PC-9 (cell line): Measurements from ENCODE around the gene SRGAP1. TPM values are rescaled to one million over a fixed set of nuclear protein-coding genes. Genes with fewer than 3 reads are reported as not detected.

ENCODE experiments used
- BruUV-seq: library from RNA; stranded (reverse); fragments of 400-500 nt; replicated peaks from 2 replicates; lab custom pipeline; 2021; lab: Mats Ljungman, UMichigan
- CTCF ChIA-PET: fragments of 300-600 bp; sonication (Branson Sonifier 250); formaldehyde crosslinking; loops from one replicate; lab custom pipeline; 2022; ENCODE audit warnings: antibody characterized with exemption; lab: Charles Lee
- POLR2A ChIA-PET: fragments of 300-600 bp; sonication (Branson Sonifier 250); formaldehyde crosslinking; loops from one replicate; lab custom pipeline; 2022; ENCODE audit warnings: antibody characterized with exemption; ENCODE audit not compliant: unreplicated experiment; lab: Charles Lee
- DNase-seq, 2 experiments: peaks; one replicate each; pipeline versions ENCODE4 v3.0.0 to v3.0.0-alpha.2; 2015 to 2022; ENCODE audit warnings: mixed read lengths in 1 of 2
- H2AFZ ChIP-seq: fragments of 200-600 bp; sonication (generic); 2 replicates; pipeline ENCODE4 v1.8.1; 2017; ENCODE audit warnings: antibody characterized with exemption
- H3F3A ChIP-seq: fragments of 200-600 bp; sonication (generic); 2 replicates; pipeline ENCODE4 v1.8.1; 2017; ENCODE audit warnings: antibody characterized with exemption, mild to moderate bottlenecking, low read depth; ENCODE audit not compliant: insufficient read depth
- H3K27ac ChIP-seq: fragments of 200-600 bp; sonication (generic); 2 replicates; pipeline ENCODE4 v1.6.1; 2016; ENCODE audit warnings: mixed run types
- H3K27me3 ChIP-seq: fragments of 200-600 bp; sonication (generic); 2 replicates; pipeline ENCODE4 v1.6.1; 2016; ENCODE audit warnings: low read depth, mixed run types; ENCODE audit not compliant: insufficient read depth
- H3K36me3 ChIP-seq: fragments of 200-600 bp; sonication (generic); 2 replicates; pipeline ENCODE4 v1.6.1; 2016; ENCODE audit warnings: low read depth, mixed run types
- H3K4me1 ChIP-seq: fragments of 200-600 bp; sonication (generic); replicated peaks from 2 replicates; pipeline ENCODE4 v1.6.1; 2016; ENCODE audit warnings: mixed run types; ENCODE audit not compliant: insufficient read depth
- H3K4me2 ChIP-seq: fragments of 200-600 bp; sonication (generic); 2 replicates; pipeline ENCODE4 v1.6.1; 2017; ENCODE audit warnings: mixed run types
- H3K4me3 ChIP-seq: fragments of 200-600 bp; sonication (generic); 2 replicates; pipeline ENCODE4 v1.6.1; 2016; ENCODE audit warnings: mixed run types
- H3K79me2 ChIP-seq: fragments of 200-600 bp; sonication (generic); 2 replicates; pipeline ENCODE4 v1.6.1; 2017; ENCODE audit warnings: low read depth, mixed run types
- H3K9me2 ChIP-seq: fragments of 200-600 bp; sonication (generic); 2 replicates; pipeline ENCODE4 v1.8.1; 2017; ENCODE audit warnings: mild to moderate bottlenecking; ENCODE audit not compliant: insufficient read depth
- H3K9me3 ChIP-seq: fragments of 200-600 bp; sonication (generic); 2 replicates; pipeline ENCODE4 v1.8.1; 2016; ENCODE audit warnings: low read depth; ENCODE audit not compliant: insufficient read depth
- H4K20me1 ChIP-seq: fragments of 200-600 bp; sonication (generic); 2 replicates; pipeline ENCODE4 v1.8.1; 2017; ENCODE audit not compliant: insufficient read depth
- EZH2 ChIP-seq: fragments of 200-600 bp; sonication (generic); IDR thresholded peaks from 2 replicates; pipeline ENCODE4 v1.8.0; 2017; ENCODE audit warnings: antibody characterized with exemption, low read depth
- intact Hi-C: fragments of 100-400 bp; cut with micrococcal nuclease; formaldehyde crosslinking; loops from one replicate; pipeline ENCODE4 v1.10.0; 2022; ENCODE audit not compliant: unreplicated experiment
- total RNA-seq: library from RNA; stranded (reverse); gene quantifications from 2 replicates; pipeline ENCODE4 v1.2.3, GENCODE V29; 2021
- TF ChIP-seq, protein P1 (sequence below): fragments of 200-600 bp; sonication (generic); conservative IDR thresholded peaks from 2 replicates; pipeline ENCODE4 v1.6.1; 2017; ENCODE audit warnings: mixed run types, antibody characterized with exemption, mild to moderate bottlenecking, moderate library complexity

Gene SRGAP1
- total RNA-seq, 1 experiment from 2014 or later, result 24.5 TPM

- BruUV-seq, result no TSS peak
- Histone ChIP-seq H3K79me2 (peaks cover 15% of the 10 kb centered on the region; the same call in 1 of the 2 replicates), H3K4me1 (peaks cover 31% of the 10 kb centered on the region), H3K36me3 (peaks cover 27% of the 10 kb centered on the region), H3K4me2 (no peak overlapping the region), H2AFZ (no peak overlapping the region), H3K4me3 (no peak overlapping the region), H3K27ac (no peak overlapping the region), H3K27me3 (no peaks in the 10 kb centered on the region), H3F3A (peaks cover 25% of the 10 kb centered on the region), H3K9me3 (no peaks in the 10 kb centered on the region), H4K20me1 (no peaks in the 10 kb centered on the region), H3K9me2 (no peaks in the 10 kb centered on the region)
- intact Hi-C loops, result no loop called here
- POLR2A ChIA-PET, result no interaction called here
- CTCF ChIA-PET, result no interaction called here
- TF ChIP-seq EZH2, result no peak
- TF ChIP-seq, protein P1, sequence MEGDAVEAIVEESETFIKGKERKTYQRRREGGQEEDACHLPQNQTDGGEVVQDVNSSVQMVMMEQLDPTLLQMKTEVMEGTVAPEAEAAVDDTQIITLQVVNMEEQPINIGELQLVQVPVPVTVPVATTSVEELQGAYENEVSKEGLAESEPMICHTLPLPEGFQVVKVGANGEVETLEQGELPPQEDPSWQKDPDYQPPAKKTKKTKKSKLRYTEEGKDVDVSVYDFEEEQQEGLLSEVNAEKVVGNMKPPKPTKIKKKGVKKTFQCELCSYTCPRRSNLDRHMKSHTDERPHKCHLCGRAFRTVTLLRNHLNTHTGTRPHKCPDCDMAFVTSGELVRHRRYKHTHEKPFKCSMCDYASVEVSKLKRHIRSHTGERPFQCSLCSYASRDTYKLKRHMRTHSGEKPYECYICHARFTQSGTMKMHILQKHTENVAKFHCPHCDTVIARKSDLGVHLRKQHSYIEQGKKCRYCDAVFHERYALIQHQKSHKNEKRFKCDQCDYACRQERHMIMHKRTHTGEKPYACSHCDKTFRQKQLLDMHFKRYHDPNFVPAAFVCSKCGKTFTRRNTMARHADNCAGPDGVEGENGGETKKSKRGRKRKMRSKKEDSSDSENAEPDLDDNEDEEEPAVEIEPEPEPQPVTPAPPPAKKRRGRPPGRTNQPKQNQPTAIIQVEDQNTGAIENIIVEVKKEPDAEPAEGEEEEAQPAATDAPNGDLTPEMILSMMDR, result no peak
- no peak for DNase-seq
These were observed 248.2 kb downstream of the SRGAP1 start for GRCh38 chr12:64092507-64093196.

GRCh38 chr12:64093689-64094088, 249.2 kb downstream of the SRGAP1 start:
- DNase-seq, result no peak
- peaks cover 34% of the 10 kb centered on the region for H3K36me3 ChIP-seq
- TF ChIP-seq, protein P1, result no peak
- no peak for TF ChIP-seq EZH2
- H3K4me3 ChIP-seq, result no peak overlapping the region
- intact Hi-C loops, result no loop called here
- H3F3A ChIP-seq, result peaks cover 15% of the 10 kb centered on the region
- ChIA-PET CTCF (no interaction called here), POLR2A (no interaction called here)
- H3K27ac ChIP-seq, result no peak overlapping the region
- no TSS peak for BruUV-seq
- H3K9me3 ChIP-seq, result no peaks in the 10 kb centered on the region
- H3K27me3 ChIP-seq, result no peaks in the 10 kb centered on the region
- H2AFZ ChIP-seq, result no peak overlapping the region
- peaks cover 22% of the 10 kb centered on the region for H3K4me1 ChIP-seq
- H3K4me2 ChIP-seq, result no peak overlapping the region
- no peaks in the 10 kb centered on the region for H3K9me2 ChIP-seq
- no peaks in the 10 kb centered on the region for H4K20me1 ChIP-seq
- peaks cover 15% of the 10 kb centered on the region; the same call in 1 of the 2 replicates for H3K79me2 ChIP-seq

DNA sequence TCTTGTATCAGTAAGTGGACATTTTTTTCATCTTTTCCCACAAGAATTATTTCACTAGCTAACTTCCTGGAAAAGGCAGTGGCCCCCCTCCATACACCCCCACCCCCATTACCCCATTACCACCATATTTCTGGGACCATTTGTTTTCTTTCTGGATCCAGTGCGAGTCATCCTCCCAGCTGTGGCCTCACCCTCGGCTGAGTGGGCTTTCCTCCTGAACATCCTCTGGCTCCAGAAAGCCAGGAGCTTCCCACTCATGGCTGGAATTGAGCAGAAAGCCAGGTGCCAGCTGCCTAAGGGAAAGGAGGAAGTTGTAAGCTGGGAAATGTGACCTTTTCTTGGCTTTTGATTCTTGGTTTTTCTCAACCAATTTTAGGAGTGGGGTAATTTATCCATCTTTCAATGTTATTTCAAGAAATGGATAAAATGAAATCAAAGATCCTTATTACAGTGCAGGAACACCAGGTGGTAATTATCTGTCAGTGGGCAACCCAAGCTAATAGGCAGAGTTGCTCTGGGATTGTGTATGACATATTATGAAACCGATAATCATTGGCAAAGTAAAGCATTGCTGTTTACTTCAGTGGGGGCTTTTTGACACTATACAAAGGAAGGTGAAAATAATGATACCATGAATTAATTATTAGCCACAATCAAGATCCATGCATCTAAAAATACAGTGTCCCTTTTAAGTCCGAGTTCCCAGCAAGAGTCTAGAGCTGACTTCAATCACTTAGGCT, 253.0 kb downstream of the SRGAP1 start:
- H3K27me3 ChIP-seq, result no peaks in the 10 kb centered on the region
- no peaks in the 10 kb centered on the region for H4K20me1 ChIP-seq
- no peaks in the 10 kb centered on the region; the same call in 1 of the 2 replicates for H3K4me1 ChIP-seq
- no peak for DNase-seq
- no peaks in the 10 kb centered on the region for H3K9me3 ChIP-seq
- H3K79me2 ChIP-seq, result peaks cover 4% of the 10 kb centered on the region; the same call in 1 of the 2 replicates
- peaks cover 62% of the 10 kb centered on the region for H3K36me3 ChIP-seq
- no TSS peak for BruUV-seq
- intact Hi-C loops, result no loop called here
- H3K27ac ChIP-seq, result no peak overlapping the region
- H3F3A ChIP-seq, result no peaks in the 10 kb centered on the region; the same call in 1 of the 2 replicates
- H3K4me2 ChIP-seq, result no peak overlapping the region
- H3K4me3 ChIP-seq, result no peak overlapping the region
- ChIA-PET POLR2A (interaction anchor here (0.7 kb wide), 1 partner anchor 118 kb away, joined by 5 read pairs; no protein-coding TSS in a partner anchor), CTCF (interaction anchor here (0.6 kb wide), 1 partner anchor 36 kb away, joined by 6 read pairs; no protein-coding TSS in a partner anchor)
- TF ChIP-seq EZH2, result no peak
- TF ChIP-seq, protein P1, result no peak
- no peaks in the 10 kb centered on the region for H3K9me2 ChIP-seq
- H2AFZ ChIP-seq, result no peak overlapping the region
